Measurements from ENCODE around the gene IFITM1.

DNA sequence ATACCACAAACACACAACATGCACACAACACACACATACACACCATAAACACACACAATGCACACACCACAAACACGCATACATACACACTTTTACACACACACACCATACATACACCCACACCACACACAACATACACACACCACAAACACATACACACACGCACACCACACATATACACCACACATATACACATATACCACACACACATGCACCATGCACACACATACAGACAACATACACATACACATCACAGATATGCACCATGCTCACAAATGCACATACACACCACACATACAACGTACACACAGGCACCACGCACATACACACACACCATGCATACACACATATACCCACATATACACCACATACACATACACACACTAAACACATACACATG lies 43.7 kb downstream of the IFITM1 start:
- no peak for TF ChIP-seq POLR2A (IDR thresholded peaks at IDR 0.05)
- TF ChIP-seq, protein P1, sequence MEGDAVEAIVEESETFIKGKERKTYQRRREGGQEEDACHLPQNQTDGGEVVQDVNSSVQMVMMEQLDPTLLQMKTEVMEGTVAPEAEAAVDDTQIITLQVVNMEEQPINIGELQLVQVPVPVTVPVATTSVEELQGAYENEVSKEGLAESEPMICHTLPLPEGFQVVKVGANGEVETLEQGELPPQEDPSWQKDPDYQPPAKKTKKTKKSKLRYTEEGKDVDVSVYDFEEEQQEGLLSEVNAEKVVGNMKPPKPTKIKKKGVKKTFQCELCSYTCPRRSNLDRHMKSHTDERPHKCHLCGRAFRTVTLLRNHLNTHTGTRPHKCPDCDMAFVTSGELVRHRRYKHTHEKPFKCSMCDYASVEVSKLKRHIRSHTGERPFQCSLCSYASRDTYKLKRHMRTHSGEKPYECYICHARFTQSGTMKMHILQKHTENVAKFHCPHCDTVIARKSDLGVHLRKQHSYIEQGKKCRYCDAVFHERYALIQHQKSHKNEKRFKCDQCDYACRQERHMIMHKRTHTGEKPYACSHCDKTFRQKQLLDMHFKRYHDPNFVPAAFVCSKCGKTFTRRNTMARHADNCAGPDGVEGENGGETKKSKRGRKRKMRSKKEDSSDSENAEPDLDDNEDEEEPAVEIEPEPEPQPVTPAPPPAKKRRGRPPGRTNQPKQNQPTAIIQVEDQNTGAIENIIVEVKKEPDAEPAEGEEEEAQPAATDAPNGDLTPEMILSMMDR (IDR thresholded peaks at IDR 0.05): no peak
